Activated CD8-positive, alpha-beta memory T cell treated with anti-CD3 and anti-CD28 coated beads for 48 hours (primary cell): ENCODE results near the gene STK35.

Experiments used
- DNase-seq, 3 experiments: peaks; one replicate each; pipeline ENCODE4 v3.0.0-alpha.2; 2020; ENCODE audit warnings: low read depth in 2 of 3, low spot score in 2 of 3

STK35 gene

DNA sequence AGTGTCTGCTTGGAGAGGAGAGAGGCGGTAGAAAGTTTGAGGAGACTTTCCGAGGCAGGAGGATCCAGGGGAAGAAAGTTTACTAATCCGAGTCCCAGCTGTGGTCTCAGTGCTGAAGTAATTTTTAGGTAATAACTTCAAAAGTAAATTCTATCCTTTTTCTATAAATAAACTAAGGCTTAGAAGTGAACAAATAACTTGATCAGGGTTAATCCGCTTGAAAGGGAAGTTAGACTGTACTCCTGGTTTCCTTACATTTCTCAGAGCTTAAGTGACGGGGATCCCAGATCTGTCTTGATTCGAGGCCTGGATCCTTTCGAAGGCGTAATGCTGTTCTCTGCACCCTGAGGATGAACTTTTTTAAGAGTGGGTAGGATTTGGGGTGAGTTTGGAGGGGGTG is 2.6 kb downstream of the STK35 start:
- no peak for DNase-seq

- DNase-seq: no peak
These were observed 6.9 kb downstream of the STK35 start for GRCh38 chr20:2108498-2108897.

DNA sequence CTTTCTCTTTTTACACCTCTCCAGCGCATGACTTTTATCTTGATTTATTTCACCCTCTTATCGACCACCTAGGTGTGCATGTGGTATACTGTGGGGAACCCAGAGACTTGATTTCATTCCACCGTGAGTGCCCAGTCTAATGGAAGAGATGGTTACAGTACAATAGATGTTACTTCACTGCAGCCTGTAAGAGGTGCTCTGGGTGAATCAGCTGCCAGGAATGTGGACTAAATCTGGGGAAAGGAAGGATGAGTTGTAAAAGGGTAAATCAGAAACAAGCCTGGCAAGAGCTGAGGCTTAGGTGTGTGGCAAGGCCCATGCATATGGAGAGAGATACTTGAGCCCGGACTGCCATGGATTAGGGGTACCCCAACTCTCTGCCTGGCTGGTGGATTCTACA is 7.4 kb downstream of the STK35 start:
- DNase-seq: no peak

DNA sequence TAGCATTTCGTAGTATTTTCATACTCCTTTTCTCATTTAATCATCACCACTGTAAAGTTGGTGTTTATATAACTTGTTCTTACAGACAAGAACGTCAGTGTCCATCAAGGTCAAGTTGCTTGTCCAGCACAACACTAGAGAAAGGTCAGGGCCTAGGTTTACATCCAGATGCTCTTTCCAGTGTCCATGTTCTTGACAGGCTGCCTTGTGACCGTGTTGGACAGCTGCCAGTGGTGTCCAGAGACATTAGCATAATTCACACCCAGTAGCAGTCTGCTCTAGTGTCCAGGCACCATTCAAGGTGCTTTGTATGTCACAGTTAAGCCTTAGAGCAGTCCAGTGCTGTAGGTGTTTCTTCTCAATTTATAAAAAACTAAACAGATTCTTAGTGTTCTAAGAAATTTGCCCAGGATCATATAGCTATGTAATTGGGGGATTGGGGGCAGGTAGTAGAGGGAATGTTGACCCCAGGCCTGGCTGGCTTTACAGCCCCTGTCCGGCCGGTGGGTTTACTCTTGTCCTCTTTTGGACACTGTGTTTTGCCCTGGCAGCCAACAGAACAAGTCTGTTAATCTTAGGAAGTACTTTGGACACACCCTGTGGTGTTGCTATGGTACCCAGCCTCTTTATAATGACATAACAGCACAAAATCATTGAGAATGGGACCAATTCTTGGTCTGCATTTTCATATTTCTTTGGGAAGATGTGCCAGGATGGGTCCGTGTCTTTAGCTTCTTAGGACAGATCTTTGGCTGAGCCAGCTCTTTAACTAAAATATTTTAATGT is 8.0 kb downstream of the STK35 start:
- no peak for DNase-seq

GRCh38 chr20:2112910-2113309 is 11.3 kb downstream of the STK35 start:
- no peak for DNase-seq

GRCh38 chr20:2114127-2114959 is 12.7 kb downstream of the STK35 start:
- DNase-seq: no peak

- DNase-seq: no peak
These were observed 13.5 kb downstream of the STK35 start for GRCh38 chr20:2114990-2115681.

DNA sequence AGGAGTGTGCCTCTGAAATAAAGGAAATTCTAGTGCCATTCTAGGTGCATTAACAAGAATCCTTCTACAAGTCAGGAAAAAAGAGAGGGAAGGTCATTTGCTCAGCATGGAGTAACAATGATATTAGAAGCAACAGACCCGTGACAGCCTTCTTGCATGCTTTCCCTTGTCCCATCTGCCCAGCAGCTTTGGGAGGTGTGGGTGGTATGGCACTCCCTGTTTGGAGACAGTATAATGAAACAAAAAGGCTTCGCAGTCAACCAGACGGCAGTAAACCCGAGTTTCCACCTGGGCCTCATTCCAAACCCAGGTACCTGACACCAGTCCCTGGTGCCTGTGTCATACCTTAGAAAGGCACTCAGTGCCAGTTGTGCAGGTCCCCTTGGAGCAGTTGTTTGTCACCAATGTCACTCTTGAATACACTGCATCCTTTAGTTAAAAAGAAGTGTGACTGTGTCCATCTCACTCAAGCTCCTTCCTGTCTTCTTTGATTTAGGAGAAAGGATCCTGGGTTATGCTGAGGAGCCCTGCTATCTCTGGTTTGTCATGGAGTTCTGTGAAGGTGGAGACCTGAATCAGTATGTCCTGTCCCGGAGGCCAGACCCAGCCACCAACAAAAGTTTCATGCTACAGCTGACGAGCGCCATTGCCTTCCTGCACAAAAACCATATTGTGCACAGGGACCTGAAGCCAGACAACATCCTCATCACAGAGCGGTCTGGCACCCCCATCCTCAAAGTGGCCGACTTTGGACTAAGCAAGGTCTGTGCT is 14.7 kb downstream of the STK35 start:
- DNase-seq: no peak

DNA sequence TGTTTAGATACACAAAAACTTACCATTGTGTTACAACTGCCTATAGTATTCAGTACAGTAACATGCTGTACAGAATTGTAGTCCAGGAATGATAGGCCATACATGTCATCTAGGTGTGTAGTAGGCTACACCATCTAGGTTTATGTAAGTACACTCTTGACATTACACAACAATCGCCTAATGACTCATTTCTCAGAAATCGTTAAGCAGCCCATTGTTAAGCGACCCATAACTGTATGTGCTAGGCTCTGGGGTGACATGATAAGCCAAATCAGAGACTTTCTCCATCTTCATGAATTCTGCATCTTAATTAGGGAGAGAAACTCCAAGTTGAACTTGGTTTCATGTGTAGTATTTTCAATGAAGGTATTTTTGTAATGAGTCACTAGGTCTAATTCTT is 17.2 kb downstream of the STK35 start:
- no peak for DNase-seq

- no peak for DNase-seq
These were observed 21.3 kb downstream of the STK35 start for GRCh38 chr20:2122936-2123335.

- DNase-seq: no peak
These were observed 22.1 kb downstream of the STK35 start for GRCh38 chr20:2123720-2124119.

DNA sequence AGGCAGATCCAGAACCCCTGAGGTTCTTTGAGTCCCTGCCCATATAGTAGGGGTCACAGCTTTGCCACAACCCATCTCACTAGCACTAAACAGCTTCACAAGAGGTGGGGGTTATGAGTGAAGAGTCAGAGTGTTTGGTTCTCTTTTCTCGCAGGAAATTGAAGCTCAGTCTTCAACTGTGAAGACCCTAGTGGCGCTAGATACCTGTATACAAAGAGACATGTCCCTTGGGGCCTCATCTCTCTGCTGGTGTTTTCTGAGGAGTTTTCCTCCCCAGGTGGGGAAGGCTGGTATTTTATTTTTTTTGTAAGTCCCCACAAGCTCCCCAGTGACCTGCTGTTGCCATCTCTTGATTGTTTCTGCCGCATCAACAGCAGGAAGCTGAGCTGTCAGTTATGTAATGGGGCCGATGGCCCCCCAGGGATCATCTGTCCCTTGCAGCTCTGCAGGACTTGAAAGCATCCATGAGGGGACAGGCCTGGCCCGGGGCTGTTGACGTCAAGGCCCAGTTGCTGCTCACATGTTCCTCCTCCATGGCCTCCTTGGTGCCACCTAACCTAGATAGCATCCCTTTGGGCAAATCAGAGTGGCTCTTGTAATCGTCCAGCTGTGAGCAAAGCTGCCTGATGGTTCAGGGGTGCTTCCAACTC is 23.1 kb downstream of the STK35 start:
- DNase-seq: no peak

- DNase-seq: no peak
These were observed 24.0 kb downstream of the STK35 start for GRCh38 chr20:2125474-2126112.

DNA sequence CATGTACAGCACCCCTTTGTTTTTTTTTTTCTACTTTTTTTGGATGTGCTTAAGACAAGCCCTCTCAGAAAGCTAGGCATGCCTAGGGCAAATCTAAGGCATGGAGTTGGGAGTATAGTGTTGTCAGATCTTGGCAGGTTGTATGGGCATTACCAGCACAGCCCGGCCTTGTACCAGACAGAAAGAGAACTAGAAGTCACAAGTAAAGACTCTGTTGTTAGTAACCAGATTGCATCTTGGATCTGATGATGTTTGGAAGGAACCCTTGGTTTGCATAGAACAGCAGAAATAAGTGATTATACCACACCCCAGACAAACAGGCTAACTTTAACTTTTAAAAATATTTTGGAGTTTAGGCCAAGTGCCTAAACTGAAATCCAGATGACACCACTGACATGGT is 25.6 kb downstream of the STK35 start:
- DNase-seq: no peak

GRCh38 chr20:2128542-2128941 is 26.9 kb downstream of the STK35 start:
- no peak for DNase-seq

- DNase-seq: no peak
These were observed 28.5 kb downstream of the STK35 start for GRCh38 chr20:2130062-2130591.

DNA sequence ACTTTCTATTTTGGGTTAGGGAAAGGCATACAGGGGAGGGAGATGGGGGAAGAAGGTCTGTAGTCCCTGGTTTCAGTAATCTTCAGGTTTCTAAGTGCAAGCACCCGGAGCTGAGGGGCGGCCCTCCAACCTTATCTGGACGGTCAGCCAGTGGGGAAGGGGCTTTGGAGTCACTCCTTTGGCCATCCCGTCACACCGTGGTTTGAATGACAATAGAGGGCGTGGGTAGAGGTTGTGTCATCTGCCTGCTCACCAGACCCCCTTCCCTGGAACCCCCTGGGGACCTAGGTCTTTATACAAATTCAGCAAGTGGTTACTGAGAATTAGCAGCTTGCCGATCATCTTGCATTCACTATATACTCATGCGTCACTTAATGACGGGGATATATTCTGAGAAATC is 29.1 kb downstream of the STK35 start:
- no peak for DNase-seq

- no peak for DNase-seq
These were observed 29.7 kb downstream of the STK35 start for GRCh38 chr20:2131366-2131765.

GRCh38 chr20:2132461-2132901 is 30.9 kb downstream of the STK35 start:
- no peak for DNase-seq
